ENCODE results near the gene PTGIR.

DNA sequence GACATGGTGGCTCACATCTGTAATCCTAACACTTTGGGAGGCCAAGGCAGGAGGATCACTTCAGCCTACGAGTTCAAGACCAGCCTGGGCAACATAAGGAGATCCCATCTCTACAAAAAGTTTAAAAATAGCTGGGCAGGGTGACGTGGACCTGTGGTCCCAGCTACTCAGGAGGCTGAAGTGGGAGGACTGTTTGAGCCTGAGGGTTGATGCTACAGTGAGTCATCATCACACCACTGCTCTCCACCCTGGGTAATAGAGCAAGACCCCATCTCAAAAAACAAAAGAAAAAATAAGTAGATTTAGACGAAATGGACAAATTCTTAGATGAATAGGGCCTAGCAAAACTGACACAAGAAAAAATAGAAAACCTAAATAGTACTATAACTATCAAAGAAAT is 21.5 kb upstream of the PTGIR start:
- TF ChIP-seq POLR2AphosphoS5 (IDR thresholded peaks at IDR 0.05; ENCODE audit: low read depth, low read length) (no peak), TAF1 (IDR thresholded peaks at IDR 0.05; ENCODE audit: borderline replicate concordance, insufficient read depth, low read length) (no peak), SIN3A (IDR thresholded peaks at IDR 0.05; ENCODE audit: borderline replicate concordance, insufficient read depth, low read length) (no peak), FOXP2 (optimal IDR thresholded peaks at IDR 0.05; ENCODE audit: borderline replicate concordance, extremely low read depth, extremely low read length, insufficient read depth) (no peak)
- TF ChIP-seq, protein P1, sequence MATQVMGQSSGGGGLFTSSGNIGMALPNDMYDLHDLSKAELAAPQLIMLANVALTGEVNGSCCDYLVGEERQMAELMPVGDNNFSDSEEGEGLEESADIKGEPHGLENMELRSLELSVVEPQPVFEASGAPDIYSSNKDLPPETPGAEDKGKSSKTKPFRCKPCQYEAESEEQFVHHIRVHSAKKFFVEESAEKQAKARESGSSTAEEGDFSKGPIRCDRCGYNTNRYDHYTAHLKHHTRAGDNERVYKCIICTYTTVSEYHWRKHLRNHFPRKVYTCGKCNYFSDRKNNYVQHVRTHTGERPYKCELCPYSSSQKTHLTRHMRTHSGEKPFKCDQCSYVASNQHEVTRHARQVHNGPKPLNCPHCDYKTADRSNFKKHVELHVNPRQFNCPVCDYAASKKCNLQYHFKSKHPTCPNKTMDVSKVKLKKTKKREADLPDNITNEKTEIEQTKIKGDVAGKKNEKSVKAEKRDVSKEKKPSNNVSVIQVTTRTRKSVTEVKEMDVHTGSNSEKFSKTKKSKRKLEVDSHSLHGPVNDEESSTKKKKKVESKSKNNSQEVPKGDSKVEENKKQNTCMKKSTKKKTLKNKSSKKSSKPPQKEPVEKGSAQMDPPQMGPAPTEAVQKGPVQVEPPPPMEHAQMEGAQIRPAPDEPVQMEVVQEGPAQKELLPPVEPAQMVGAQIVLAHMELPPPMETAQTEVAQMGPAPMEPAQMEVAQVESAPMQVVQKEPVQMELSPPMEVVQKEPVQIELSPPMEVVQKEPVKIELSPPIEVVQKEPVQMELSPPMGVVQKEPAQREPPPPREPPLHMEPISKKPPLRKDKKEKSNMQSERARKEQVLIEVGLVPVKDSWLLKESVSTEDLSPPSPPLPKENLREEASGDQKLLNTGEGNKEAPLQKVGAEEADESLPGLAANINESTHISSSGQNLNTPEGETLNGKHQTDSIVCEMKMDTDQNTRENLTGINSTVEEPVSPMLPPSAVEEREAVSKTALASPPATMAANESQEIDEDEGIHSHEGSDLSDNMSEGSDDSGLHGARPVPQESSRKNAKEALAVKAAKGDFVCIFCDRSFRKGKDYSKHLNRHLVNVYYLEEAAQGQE (IDR thresholded peaks at IDR 0.05; ENCODE audit: insufficient read depth in 1 of 2, low read depth in 2 of 2, low read length in 2 of 2), result no peak
